HG03025 (cell line): ENCODE data around the gene KIRREL3.
"Not testable (repeated sequence)": the region's sequence is repeated elsewhere in the genome, so short reads cannot be mapped to it uniquely, and the experiment has no call there.

ENCODE experiments used
- ATAC-seq: cut with Tn5 transposase; IDR thresholded peaks from one replicate; pipeline ENCODE4 v1.9.1; 2021; ENCODE audit warnings: mild to moderate bottlenecking, moderate library complexity; ENCODE audit not compliant: unreplicated experiment, low FRiP score

Gene KIRREL3

GRCh38 chr11:126406368-126406767, 594.2 kb downstream of the KIRREL3 start:
- ATAC-seq = no peak

DNA sequence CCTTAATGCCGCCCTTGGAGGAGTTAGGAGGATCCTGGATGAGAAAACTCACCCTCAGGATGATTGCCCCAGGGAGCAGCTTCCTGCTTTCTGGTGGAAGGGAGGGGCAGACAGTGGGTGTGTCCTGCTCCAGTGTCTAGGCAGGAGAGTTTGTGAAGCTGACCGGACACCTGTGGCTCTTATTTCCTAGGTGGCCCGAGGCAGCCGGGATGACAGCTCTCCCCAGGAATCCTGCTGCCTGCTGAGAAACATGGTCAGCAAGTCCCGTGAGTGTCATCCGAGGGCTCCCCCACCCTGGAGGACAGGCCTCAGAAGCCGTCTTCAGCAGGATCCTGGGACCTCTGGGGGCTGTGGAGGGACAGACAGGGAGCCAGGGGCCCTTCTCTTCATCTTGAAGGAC, 594.7 kb downstream of the KIRREL3 start:
- ATAC-seq = no peak

DNA sequence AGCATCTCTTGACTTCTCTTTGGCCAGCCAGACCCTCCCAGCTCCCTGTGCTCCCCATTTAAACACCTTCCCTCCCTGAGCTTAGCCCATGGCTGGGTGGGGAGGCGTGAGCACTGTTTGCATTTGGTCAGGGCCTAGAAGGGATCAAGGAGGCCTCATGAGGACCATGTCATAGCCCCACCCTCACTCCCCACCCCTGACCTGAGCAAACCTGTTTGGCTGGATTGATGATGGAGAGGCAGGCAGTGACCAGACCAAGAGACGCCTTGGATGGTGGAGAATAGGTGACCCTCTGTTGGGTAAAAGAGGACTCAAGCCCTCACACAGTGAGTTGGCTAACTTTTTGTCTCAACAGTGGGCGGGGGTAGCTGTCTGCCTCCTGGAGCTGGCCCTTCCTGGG, 595.2 kb downstream of the KIRREL3 start:
- no peak for ATAC-seq

DNA sequence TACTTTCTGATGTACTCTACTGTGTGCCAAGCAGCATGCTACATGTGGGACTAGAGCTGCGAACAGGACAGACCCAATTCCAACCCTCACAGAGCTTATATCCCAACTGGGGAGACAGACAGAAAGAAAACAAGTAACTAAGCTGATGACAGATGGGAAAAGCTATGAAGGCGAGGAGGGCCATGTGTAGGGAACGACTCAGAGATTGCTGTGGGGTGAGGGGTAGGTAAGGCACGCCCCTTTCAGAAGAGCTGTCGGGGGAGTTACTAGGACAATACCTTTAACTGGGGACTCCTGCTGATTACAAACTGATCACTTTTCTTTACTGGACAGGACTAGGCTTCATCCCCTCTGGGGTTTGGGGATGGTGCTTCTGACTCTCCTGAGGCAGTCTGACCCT, 596.2 kb downstream of the KIRREL3 start:
- ATAC-seq = no peak

- ATAC-seq = peak; percentile 96
Observed at GRCh38 chr11:126403658-126404057, 596.9 kb downstream of the KIRREL3 start.

- no peak for ATAC-seq
Observed at GRCh38 chr11:126403022-126403581, 597.5 kb downstream of the KIRREL3 start.

DNA sequence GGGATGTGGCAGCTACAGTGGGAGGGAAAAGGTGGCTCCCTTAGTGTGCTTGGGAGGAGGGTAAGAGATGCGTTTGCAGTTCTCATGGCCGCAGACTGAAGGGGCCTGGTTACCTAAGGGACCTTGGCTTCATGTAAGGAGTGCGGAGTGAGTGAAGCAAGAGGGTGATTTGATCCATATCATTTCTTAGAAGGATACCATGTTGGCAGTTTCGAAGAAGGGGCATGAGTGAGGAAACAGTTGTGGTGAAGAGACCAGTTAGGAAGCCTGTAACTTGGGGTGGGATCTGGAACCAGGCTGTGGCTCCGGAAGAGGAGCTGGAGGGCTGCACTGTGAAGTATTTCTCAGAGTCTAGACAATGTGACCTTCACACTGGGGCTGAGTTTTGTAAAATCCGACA, 600.1 kb downstream of the KIRREL3 start:
- ATAC-seq = no peak

DNA sequence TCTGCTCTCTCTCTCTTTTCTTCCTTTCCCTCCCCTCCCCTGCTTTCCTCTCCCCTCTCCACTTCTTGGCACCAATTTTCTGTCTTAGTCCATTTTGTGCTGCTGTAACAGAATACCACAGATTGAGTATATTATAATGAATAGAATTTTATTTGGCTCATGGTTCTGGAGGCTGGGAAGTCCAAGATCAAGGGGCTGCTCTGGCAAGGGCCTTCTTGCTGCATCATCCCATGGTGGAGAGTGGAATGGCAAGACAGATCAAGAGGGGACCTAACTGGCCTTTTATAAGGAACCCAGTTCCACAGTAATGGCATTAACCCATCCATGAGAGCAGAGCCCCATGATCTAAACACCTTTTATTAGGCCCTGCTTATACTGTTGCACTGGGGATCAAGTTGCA, 600.6 kb downstream of the KIRREL3 start:
- no peak for ATAC-seq

DNA sequence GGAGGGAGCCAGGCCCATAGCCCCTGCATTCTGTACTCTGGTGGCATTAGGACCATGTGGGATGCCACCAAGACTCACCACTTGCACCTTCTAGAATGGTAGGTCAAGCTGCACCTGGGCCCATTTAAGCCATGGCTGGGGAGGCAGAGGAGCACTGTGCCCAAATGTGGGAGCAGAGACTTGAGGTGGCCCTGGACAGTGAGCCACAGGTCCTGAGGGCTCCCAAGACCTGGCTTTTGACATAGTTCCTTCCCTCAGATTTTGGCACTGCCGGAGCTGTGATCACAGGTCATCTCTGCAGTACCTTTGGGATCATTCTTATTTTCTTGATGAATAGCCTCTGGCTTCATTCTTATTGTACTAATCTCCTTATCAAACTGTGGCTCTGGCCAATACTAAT, 601.8 kb downstream of the KIRREL3 start:
- ATAC-seq = no peak

DNA sequence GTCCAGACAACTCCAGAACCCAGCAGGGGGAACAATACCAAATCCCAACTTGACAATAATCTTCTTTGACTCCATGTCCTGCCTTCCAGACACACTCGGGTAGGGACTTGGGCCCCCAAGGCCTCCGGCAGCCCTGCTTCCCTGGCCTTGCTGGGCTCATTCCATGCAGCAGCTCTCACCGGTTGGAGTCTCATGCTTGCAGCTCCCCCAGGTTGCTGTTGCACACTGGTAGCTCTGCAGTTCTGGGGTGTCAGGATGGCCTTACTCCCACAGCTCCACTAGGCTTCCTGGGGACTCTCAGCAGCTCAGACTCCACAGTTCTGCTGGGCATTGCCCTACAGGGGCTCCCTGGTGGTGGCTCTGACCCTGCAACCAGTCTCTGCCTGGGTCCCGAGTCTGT, 602.3 kb downstream of the KIRREL3 start:
- no peak for ATAC-seq

DNA sequence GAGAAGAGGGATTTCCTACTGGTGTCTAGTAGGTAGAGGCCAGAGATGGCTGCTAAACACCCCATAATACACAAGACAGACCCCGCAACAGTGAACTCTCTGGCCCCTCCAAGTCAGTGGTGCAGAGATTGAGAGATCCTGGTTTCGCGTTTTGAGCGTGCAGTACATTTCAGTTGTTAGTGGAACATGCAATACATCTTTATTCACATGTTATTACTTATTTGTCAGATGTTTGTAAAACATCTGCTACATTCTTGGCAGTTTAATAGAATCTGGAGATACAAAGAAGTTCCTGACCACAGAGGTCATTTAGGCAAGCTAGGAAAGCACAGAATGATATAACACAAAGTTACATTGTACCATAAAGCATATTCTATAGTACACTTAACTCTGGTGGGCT, 603.6 kb downstream of the KIRREL3 start:
- ATAC-seq = no peak

DNA sequence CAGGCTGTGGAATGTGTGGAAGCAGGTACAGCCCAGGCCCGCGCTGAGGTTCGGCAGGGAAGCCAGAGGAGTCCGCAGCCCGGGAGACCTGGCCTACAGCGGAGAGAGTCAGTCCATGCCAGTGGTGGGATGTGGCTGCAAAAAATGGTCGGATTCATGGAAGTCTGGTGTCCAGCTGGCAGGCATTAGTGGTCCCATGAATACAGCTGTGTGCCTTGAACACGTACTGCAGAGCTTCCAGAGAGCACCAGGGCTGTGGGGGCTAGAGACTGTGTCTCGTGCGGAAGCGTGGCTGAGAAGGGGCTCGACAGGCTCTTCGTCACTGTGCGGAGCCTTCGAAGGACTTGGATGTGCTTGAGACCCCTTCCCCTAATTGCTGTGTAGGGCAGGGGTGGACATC, 604.3 kb downstream of the KIRREL3 start:
- not testable (repeated sequence) for ATAC-seq

GRCh38 chr11:126395784-126396183, 604.8 kb downstream of the KIRREL3 start:
- ATAC-seq = not testable (repeated sequence)

DNA sequence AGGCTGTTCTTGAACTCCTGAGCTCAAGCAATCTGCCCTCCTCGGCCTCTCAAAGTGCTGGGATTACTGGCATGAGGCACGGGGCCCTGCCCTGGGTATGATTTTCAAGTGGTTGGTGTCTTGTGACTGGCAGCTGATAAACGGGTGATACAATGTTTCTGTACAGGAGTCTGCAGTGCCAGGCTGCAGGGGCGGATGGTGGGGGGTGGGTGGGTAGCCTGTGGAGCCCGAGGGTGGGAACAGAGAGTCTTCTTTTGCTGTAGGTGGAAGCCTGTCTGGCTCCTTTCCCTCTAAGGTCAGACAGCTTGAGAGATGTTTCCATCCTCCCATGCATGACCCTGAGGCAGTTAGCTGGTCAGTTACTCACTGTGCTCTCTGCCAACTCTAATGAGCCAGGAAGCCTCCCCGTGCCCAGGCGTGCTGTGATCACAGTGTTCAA, 605.9 kb downstream of the KIRREL3 start:
- not testable (repeated sequence) for ATAC-seq

- no peak for ATAC-seq
Observed at GRCh38 chr11:126394036-126394435, 606.5 kb downstream of the KIRREL3 start.

GRCh38 chr11:126393143-126393542, 607.4 kb downstream of the KIRREL3 start:
- no peak for ATAC-seq

DNA sequence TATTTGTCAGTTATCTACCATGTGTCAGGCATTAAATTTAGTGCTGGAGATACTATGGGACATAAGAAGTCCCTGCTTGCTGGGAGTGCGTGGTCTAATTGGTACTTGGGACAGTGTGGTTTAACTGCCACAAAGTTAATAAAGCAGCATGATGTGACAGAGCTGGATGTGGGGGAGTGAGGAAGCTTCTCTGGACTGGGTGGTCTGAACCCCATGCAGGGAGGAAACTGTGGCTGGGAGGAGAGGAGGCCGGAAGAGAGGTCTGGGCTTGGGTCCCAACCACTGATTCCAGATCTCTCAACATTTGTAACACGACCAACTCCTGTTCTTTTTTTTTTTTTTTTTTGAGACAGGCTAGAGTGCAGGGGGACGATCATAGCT, 607.9 kb downstream of the KIRREL3 start:
- ATAC-seq = no peak

- no peak for ATAC-seq
Observed at GRCh38 chr11:126391970-126392632, 608.5 kb downstream of the KIRREL3 start.

GRCh38 chr11:126391286-126391954, 609.1 kb downstream of the KIRREL3 start:
- ATAC-seq = no peak

GRCh38 chr11:126390272-126390867, 610.2 kb downstream of the KIRREL3 start:
- ATAC-seq = no peak

GRCh38 chr11:126387857-126388256, 612.7 kb downstream of the KIRREL3 start:
- no peak for ATAC-seq

DNA sequence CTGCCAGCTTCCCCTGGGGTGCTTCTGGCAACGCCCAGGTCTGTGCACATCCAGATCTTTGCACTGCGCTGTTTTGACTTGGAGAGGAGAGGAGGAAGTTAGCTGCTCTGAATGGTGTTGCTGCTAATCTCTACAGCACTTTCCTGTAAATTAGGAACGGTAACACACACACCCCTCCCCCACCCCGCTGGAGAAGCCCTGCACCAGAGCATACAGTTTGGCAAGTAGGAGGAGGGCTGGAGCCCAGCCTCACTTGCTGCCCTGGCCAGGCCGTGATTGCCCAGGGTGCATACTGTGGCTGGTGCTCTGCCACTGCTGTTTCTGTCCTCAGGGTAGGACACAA, 613.9 kb downstream of the KIRREL3 start:
- not testable (repeated sequence) for ATAC-seq
